CD4-positive, alpha-beta T cell treated with Interleukin-2 at 100 ng/mL for 4 hours (primary cell): Measurements from ENCODE around the gene RBM6.

Source experiments
- DNase-seq: peaks from one replicate; pipeline ENCODE4 v3.0.0-alpha.2; 2020; ENCODE audit warnings: low spot score

RBM6 gene

GRCh38 chr3:50089609-50089945, 149.6 kb downstream of the RBM6 start:
- no peak for DNase-seq

DNA sequence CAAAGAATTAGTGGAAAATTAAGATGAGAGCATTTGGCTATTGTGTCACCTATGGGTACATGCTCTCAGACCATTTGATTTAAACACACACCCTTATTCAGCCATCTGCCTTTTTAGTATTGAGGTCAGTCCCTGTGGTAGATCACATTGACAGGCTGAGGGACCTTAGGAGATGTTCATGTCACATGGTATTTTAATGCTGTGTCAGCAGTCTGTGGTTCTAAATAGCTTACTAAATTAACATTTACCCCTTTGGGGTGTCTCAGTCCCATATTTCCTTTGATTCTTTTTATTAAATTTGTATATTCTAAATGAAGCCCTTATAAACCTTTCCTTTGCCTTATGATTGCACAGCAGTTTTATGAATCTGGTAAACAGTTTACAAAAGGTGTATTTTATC, 151.0 kb downstream of the RBM6 start:
- DNase-seq: no peak

DNA sequence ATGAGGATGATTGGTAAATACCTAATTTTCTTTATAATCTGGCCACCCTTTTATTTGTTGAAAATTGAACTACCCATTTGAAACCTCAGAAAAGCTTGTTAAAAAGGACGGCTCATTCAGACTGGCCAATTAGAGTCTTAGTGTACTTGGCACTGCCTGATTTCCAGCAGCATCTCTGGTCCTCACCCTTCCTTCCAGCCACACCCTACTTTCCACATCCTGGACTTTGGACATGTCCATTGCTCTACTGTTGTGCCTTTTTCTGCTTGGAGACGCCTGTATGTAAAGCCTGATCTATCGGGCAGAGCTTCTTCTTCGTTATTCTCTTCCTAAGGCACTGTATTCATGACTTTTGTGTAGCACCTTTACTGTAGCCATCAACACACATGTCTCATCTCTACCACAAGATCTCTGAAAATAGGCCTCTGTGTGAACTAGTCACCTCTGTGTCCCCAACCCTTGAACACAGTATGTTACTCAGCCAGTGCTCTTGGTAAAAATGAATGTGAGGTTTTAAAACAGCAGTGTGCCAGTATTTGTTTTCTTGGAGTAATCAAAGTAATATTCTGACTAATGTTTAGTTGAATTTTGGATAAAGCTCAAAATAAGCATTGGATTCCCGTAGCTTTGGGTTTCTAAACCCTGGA, 155.5 kb downstream of the RBM6 start:
- no peak for DNase-seq

DNA sequence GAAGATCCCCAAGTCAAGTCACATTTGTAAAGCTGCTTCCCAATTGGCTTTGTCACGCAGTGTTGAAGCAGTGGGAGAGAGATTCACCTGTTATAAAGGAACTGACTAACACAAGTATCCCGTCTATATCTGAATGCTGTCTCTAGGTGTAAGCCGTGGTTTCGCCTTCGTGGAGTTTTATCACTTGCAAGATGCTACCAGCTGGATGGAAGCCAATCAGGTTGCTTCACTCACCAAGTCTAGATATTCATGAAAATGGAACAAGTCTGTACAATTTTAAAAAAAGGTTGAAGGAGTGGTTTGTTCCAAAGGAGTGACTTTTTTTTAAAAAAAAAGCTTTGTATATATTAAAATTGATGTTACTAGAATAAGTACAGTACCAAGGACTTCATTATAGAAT, 160.4 kb downstream of the RBM6 start:
- no peak for DNase-seq

DNA sequence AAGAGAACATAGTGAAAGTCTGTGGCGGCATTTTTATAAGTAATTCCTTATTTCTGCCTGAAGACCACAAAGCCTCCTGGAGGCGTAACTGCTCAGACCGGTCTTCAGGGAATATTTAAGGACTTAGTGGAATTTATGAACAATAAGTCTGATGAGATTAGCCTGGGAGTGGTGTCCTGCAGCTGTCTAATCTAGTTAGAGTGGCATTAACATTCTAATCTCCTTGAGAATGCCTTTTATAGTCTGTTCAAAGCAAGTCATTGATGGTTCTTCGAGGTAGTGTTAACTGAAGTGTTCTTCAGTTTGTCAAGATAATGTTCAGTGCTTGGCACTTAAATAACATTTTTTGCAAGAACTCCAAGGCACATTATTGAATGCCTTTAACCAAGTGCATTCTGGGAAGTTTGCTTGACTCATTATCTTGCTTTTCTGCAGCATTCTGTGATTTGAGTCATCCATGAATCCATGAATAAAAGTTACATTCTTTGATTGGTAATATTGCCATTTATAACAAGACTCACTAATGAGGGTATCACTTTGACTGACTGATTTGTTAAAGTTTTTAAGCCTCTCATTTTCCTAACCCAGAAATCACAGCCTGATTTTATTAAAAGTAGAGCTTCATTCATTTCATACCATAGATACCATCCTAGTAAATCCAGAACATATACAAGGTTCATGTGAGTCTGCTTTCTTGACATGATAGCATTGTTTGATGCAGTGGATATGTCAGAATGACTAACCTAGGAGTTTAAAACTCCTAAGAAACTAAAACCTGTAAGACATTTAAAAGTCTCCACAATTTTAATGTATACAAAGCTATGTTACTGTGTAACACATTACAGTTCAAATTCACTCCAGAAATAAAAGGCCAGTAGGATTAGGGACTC, 161.3 kb downstream of the RBM6 start:
- DNase-seq: no peak

GRCh38 chr3:50102558-50102957, 162.6 kb downstream of the RBM6 start:
- DNase-seq: no peak

- no peak for DNase-seq
Measured at GRCh38 chr3:50111757-50112156, 171.8 kb downstream of the RBM6 start.

- DNase-seq: no peak
Measured at GRCh38 chr3:50112462-50112861, 172.5 kb downstream of the RBM6 start.

GRCh38 chr3:50117120-50117519, 177.2 kb downstream of the RBM6 start:
- DNase-seq: no peak

DNA sequence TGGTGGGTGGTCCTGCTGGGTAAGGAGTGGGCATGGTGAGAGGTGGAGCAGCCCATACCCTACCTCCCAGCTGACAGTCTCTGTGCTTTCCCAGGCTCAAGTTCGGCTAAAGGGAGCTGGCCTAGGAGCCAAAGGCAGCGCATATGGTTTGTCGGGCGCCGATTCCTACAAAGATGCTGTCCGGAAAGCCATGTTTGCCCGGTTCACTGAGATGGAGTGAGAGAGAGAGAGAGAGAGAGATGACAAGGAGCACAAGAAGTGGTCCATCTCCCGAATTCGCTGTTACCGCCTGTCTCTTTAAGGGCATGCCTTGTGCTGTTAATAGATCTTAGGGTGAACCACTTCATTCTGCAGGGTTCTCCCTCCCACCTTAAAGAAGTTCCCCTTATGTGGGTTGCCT, 178.3 kb downstream of the RBM6 start:
- no peak for DNase-seq

DNA sequence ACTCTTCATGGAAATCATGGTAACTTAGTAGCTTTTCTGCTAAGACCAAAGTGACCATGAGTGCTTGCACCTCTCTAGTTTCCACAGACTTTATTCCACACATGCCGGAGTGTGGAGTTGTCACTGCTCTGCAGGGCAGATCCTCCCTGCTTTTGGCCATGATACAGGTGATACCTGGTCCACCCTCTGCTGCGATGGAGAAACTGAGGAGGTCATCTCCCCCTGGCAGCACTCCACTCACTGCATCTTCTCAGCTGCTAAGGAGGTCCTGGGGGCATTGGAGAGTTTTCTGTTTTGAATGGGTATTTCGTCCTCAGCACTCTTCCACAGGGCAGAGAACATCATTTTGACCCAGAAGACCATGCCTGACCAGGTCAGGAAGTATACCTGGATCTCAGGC, 179.8 kb downstream of the RBM6 start:
- no peak for DNase-seq

GRCh38 chr3:50120364-50121071, 180.6 kb downstream of the RBM6 start:
- no peak for DNase-seq

GRCh38 chr3:50121072-50122032, 181.4 kb downstream of the RBM6 start:
- DNase-seq: peak; percentile 66

GRCh38 chr3:50122071-50122470, 182.1 kb downstream of the RBM6 start:
- no peak for DNase-seq

- DNase-seq: no peak
Measured at GRCh38 chr3:50122661-50123391, 182.9 kb downstream of the RBM6 start.

GRCh38 chr3:50123394-50124051, 183.6 kb downstream of the RBM6 start:
- DNase-seq: no peak

DNA sequence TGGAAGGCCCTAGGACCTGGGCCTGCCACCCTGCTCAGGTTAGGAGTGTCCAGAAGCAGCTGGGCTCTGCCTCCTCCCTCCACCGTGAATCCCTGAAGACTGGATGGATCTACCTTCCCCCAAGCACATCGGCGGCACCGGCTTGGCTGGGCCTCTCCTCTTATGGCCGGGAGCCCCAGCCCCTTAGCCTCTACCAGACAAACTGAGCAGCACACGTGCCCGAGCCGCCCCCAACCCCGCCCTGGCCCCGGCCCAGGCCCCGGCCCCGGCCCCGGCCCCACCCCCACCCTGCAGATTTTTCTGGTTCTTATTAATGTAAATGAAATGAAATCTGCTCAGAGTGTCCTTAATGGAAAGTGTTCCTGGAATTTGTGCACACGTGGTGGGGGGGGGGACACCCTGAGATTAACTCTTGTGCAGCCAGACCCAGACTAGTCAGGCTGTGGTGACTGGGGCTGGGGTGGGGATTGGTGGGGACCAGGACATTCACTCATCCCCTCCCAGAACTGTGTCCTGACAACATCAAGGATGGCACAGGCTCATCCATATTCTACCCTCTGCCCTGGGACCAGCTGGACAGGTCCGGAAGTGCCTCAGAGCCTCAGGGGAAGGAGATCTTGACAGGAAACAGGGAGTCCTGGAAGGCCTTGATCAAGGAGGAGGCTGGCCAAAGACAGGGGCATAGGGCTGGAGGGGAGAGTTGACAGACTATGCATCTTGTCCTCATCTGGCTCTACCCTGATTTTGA, 184.3 kb downstream of the RBM6 start:
- no peak for DNase-seq

- no peak for DNase-seq
Measured at GRCh38 chr3:50124800-50125178, 184.8 kb downstream of the RBM6 start.

GRCh38 chr3:50125541-50126286, 185.8 kb downstream of the RBM6 start:
- DNase-seq: no peak
